ENCODE measurements around the gene MTR.

The MTR gene

GRCh38 chr1:236779312-236779711, 15.8 kb upstream of the MTR start:
- no peaks in the 10 kb centered on the region for H3K27me3 ChIP-seq (ENCODE audit: insufficient read depth, low read length)
- H4K20me1 ChIP-seq (ENCODE audit: insufficient read depth, low read length) = no peaks in the 10 kb centered on the region
- no peaks in the 10 kb centered on the region for H3K79me2 ChIP-seq (ENCODE audit: insufficient read depth, low read length)
- no peak overlapping the region for H3K9ac ChIP-seq (ENCODE audit: low read length)
- no peak overlapping the region for H3K4me3 ChIP-seq (ENCODE audit: low read depth, low read length, poor library complexity, severe bottlenecking)
- no peak for TF ChIP-seq CTCF (IDR thresholded peaks at IDR 0.05; ENCODE audit: low read length)
- TF ChIP-seq EZH2 (IDR thresholded peaks at IDR 0.05; ENCODE audit: borderline replicate concordance, low read length) = no peak
- no peak overlapping the region for H2AFZ ChIP-seq (ENCODE audit: low read length)
- H3F3A ChIP-seq (ENCODE audit: insufficient read depth, low read length) = no peaks in the 10 kb centered on the region
- no peaks in the 10 kb centered on the region for H3K4me1 ChIP-seq (ENCODE audit: insufficient read depth, low read length, severe bottlenecking)
- H3K36me3 ChIP-seq (ENCODE audit: insufficient read depth, low read length) = no peaks in the 10 kb centered on the region
- no peaks in the 10 kb centered on the region for H3K9me3 ChIP-seq (ENCODE audit: low read length)
- H3K4me2 ChIP-seq (ENCODE audit: low read length) = no peak overlapping the region
- H3K9me2 ChIP-seq (ENCODE audit: low read depth, low read length) = no peaks in the 10 kb centered on the region
- no peak overlapping the region for H3K27ac ChIP-seq (ENCODE audit: low read depth, low read length, poor library complexity, severe bottlenecking)

GRCh38 chr1:236785477-236785876, 9.6 kb upstream of the MTR start:
- TF ChIP-seq CTCF (IDR thresholded peaks at IDR 0.05; ENCODE audit: low read length) (no peak), EZH2 (IDR thresholded peaks at IDR 0.05; ENCODE audit: borderline replicate concordance, low read length) (no peak)
- Histone ChIP-seq H3K9ac (ENCODE audit: low read length) (no peak overlapping the region), H3K27ac (ENCODE audit: low read depth, low read length, poor library complexity, severe bottlenecking) (no peak overlapping the region), H3K79me2 (ENCODE audit: insufficient read depth, low read length) (no peaks in the 10 kb centered on the region), H2AFZ (ENCODE audit: low read length) (no peak overlapping the region), H4K20me1 (ENCODE audit: insufficient read depth, low read length) (no peaks in the 10 kb centered on the region), H3K4me1 (ENCODE audit: insufficient read depth, low read length, severe bottlenecking) (no peaks in the 10 kb centered on the region), H3F3A (ENCODE audit: insufficient read depth, low read length) (no peaks in the 10 kb centered on the region), H3K27me3 (ENCODE audit: insufficient read depth, low read length) (no peaks in the 10 kb centered on the region; the same call in 1 of the 2 replicates), H3K36me3 (ENCODE audit: insufficient read depth, low read length) (no peaks in the 10 kb centered on the region), H3K9me3 (ENCODE audit: low read length) (peaks cover 2% of the 10 kb centered on the region; the same call in 1 of the 2 replicates), H3K4me3 (ENCODE audit: low read depth, low read length, poor library complexity, severe bottlenecking) (no peak overlapping the region), H3K9me2 (ENCODE audit: low read depth, low read length) (no peaks in the 10 kb centered on the region), H3K4me2 (ENCODE audit: low read length) (no peak overlapping the region)

GRCh38 chr1:236786453-236786852, 8.6 kb upstream of the MTR start:
- no peaks in the 10 kb centered on the region for H3K9me2 ChIP-seq (ENCODE audit: low read depth, low read length)
- H3K4me1 ChIP-seq (ENCODE audit: insufficient read depth, low read length, severe bottlenecking) = no peaks in the 10 kb centered on the region
- H3K4me3 ChIP-seq (ENCODE audit: low read depth, low read length, poor library complexity, severe bottlenecking) = no peak overlapping the region
- H2AFZ ChIP-seq (ENCODE audit: low read length) = no peak overlapping the region
- H4K20me1 ChIP-seq (ENCODE audit: insufficient read depth, low read length) = no peaks in the 10 kb centered on the region
- H3K27ac ChIP-seq (ENCODE audit: low read depth, low read length, poor library complexity, severe bottlenecking) = no peak overlapping the region
- TF ChIP-seq CTCF (IDR thresholded peaks at IDR 0.05; ENCODE audit: low read length) (no peak), EZH2 (IDR thresholded peaks at IDR 0.05; ENCODE audit: borderline replicate concordance, low read length) (no peak)
- no peak overlapping the region for H3K9ac ChIP-seq (ENCODE audit: low read length)
- H3K9me3 ChIP-seq (ENCODE audit: low read length) = peaks cover 2% of the 10 kb centered on the region; the same call in 1 of the 2 replicates
- H3K79me2 ChIP-seq (ENCODE audit: insufficient read depth, low read length) = no peaks in the 10 kb centered on the region
- no peaks in the 10 kb centered on the region; the same call in 1 of the 2 replicates for H3K27me3 ChIP-seq (ENCODE audit: insufficient read depth, low read length)
- H3F3A ChIP-seq (ENCODE audit: insufficient read depth, low read length) = no peaks in the 10 kb centered on the region
- H3K36me3 ChIP-seq (ENCODE audit: insufficient read depth, low read length) = no peaks in the 10 kb centered on the region
- no peak overlapping the region for H3K4me2 ChIP-seq (ENCODE audit: low read length)
